ENCODE results near the gene HSPB1. TPM values are rescaled to one million over a fixed set of nuclear protein-coding genes. Genes with fewer than 3 reads are reported as not detected.
A peak's percentile ranks its signal among the peaks of the same experiment; 100 is the strongest.

HSPB1 gene
- total RNA-seq, 3 donors from 2014 or later: 50.3 to 57.0 (median 53.8) TPM

DNA sequence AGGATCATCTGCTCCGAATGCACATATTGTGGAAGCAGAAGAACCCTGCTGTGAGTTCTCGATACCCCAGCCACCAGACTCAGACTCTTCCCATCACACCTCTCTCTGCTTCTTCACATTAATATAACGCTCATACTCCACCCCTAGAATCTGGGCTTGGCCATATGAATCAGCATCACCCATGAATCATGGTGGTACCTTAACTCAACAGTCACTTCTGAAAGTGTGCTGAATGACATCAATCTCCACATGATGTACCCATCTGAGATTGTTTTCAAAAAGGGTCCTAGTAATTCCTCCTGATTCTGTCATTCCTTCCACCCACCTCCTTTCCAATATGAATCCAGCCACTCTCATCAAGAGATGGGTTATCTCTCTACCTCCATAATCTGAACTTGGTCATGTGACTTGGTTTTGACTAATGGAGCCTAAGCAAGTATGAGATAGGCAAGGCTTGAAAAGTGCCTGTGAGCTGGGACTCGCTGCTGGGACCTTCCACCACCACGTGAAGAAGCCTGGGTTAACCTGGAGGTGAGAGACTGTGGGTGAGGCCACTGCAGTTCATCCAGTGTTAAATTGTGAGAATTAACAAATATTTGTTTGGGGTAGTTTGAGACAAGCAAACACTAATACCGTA lies 40.9 kb downstream of the HSPB1 start:
- no peak for DNase-seq
- peak; percentile 90 to 96 for ATAC-seq
- H3K27me3 Mint-ChIP-seq (ENCODE audit: low read depth): no peaks in the 10 kb centered on the region
- peaks cover 76% of the 10 kb centered on the region for H3K4me1 Mint-ChIP-seq (ENCODE audit: low read depth)
- no peaks in the 10 kb centered on the region for H3K9me3 Mint-ChIP-seq
- H3K36me3 Mint-ChIP-seq (ENCODE audit: insufficient read depth): peaks cover 62% of the 10 kb centered on the region
- H3K4me3 Mint-ChIP-seq: no peak overlapping the region

DNA sequence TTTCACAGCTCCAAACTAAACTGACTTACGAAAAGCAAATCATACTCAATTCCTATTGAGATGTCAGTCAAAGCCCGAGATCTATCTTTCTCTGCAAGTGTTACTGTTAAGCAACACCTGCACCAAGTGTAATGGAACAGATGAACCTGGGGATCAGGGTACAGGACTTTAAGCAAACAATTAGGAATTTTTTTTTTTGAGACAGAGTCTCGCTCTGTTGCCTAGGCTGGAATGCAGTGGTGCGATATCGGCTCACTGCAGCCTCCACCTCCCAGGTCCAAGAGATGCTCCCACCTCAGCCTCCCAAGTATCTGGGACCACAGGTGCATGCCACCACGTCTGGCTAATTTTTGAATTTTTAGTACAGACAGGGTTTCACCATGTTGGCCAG lies 41.5 kb downstream of the HSPB1 start:
- ATAC-seq (no peak), DNase-seq (no peak)
- Mint-ChIP-seq H3K4me1 (ENCODE audit: low read depth) (peaks cover 71% of the 10 kb centered on the region), H3K9me3 (no peaks in the 10 kb centered on the region), H3K36me3 (ENCODE audit: insufficient read depth) (peaks cover 61% of the 10 kb centered on the region), H3K4me3 (no peak overlapping the region), H3K27me3 (ENCODE audit: low read depth) (no peaks in the 10 kb centered on the region)

DNA sequence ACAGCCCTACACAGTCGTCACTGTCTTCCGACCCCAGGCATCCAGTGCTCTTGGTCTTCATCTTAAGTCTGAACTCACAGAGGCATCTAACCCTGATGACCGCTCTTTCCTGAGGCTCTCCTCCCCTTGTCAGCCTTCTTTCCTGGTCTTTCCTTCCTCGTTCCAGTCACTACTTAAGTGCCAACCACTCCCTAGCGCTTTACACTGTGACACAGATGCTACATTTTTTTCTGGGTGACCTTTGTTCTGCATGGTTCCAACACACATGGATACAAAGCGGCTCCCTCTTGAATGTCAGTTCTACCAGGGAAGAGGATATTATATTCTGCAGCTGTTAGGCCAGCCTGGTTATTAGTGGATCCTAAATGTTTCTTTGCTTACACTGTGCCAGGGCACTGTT lies 43.6 kb downstream of the HSPB1 start:
- DNase-seq (no peak), ATAC-seq (no peak)
- H3K4me3 Mint-ChIP-seq: peak overlapping the region; percentile 1
- H3K4me1 Mint-ChIP-seq (ENCODE audit: low read depth): peaks cover 71% of the 10 kb centered on the region
- H3K27me3 Mint-ChIP-seq (ENCODE audit: low read depth): no peaks in the 10 kb centered on the region
- no peaks in the 10 kb centered on the region for H3K9me3 Mint-ChIP-seq
- H3K36me3 Mint-ChIP-seq (ENCODE audit: insufficient read depth): peaks cover 62% of the 10 kb centered on the region

DNA sequence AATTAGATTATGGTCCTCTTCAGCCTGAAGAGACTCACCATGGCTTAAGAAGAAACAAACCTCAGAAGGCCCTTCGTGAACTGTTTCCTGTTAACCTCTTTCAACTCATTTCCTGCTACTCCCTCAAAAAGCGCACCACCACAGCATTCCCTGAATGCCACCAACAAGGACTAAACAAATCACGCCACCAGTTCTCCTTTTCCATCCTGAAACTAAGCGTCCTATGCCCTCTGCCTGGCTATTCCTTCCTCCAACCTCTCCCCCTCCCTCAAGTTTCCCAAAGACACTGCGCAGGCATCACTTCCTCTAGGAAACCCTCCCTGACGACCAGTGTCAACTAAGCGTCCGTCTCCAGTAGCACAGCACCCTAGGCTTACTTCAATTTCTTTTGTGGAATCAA lies 44.3 kb downstream of the HSPB1 start:
- Mint-ChIP-seq H3K27me3 (ENCODE audit: low read depth) (no peaks in the 10 kb centered on the region), H3K36me3 (ENCODE audit: insufficient read depth) (peaks cover 64% of the 10 kb centered on the region), H3K4me1 (ENCODE audit: low read depth) (peaks cover 73% of the 10 kb centered on the region), H3K4me3 (no peak overlapping the region), H3K9me3 (no peaks in the 10 kb centered on the region)
- DNase-seq (no peak), ATAC-seq (no peak)

DNA sequence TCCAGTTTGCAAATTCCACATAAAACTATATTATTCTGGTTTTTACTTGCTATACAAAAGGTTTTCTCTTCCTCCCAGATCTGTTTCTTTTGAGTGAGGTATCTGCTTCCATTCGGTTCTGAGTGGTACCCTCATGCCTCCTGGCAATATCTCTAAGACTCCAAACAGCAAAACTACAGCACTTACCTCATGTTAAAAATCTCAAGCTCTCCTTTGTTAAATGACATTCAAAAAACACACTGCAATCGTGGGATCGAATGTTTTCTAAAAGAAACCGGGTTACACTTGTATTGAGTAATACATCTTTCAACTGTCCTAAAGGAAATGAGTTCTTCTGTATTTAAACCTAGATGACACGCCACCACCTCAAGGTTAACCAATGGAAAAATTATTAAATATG lies 45.2 kb downstream of the HSPB1 start:
- no peaks in the 10 kb centered on the region for H3K9me3 Mint-ChIP-seq
- ATAC-seq: no peak
- no peak overlapping the region for H3K4me3 Mint-ChIP-seq
- H3K4me1 Mint-ChIP-seq (ENCODE audit: low read depth): peaks cover 73% of the 10 kb centered on the region
- H3K27me3 Mint-ChIP-seq (ENCODE audit: low read depth): no peaks in the 10 kb centered on the region
- no peak for DNase-seq
- H3K36me3 Mint-ChIP-seq (ENCODE audit: insufficient read depth): peaks cover 58% of the 10 kb centered on the region

DNA sequence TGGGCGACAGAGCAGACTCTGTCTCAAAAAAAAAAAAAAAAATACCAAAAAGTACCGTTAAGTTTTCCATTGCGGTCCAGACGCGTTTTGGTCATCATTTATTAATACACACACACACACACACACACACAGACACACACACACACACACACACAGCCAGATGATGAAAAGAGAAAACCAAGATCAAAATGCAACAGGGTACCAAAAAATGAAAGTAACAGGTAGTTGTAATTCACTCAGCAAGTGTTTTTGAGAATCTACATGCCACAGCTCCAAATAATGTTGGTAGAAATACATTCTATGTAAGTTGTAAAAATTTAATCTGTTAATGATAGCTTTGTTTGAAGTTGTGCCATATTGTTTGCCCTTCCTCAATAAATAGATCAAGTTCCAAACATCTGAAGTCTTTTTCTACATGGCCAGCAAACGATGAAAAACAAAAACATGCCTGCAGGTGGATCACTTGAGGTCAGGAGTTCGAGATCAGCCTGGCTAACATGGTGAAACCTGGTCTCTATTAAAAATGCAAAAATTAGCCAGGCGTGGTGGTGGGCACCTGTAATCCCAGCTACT lies 46.9 kb downstream of the HSPB1 start:
- H3K4me1 Mint-ChIP-seq (ENCODE audit: low read depth): peaks cover 68% of the 10 kb centered on the region
- H3K9me3 Mint-ChIP-seq: no peaks in the 10 kb centered on the region
- peaks cover 45% of the 10 kb centered on the region for H3K36me3 Mint-ChIP-seq (ENCODE audit: insufficient read depth)
- DNase-seq (no peak), ATAC-seq (no peak)
- no peak overlapping the region for H3K4me3 Mint-ChIP-seq
- no peaks in the 10 kb centered on the region for H3K27me3 Mint-ChIP-seq (ENCODE audit: low read depth)

- peaks cover 74% of the 10 kb centered on the region for H3K4me1 Mint-ChIP-seq (ENCODE audit: low read depth)
- peaks cover 51% of the 10 kb centered on the region for H3K36me3 Mint-ChIP-seq (ENCODE audit: insufficient read depth)
- no peak for DNase-seq
- no peaks in the 10 kb centered on the region for H3K9me3 Mint-ChIP-seq
- H3K27me3 Mint-ChIP-seq (ENCODE audit: low read depth): no peaks in the 10 kb centered on the region
- H3K4me3 Mint-ChIP-seq: no peak overlapping the region
- ATAC-seq: no peak
Observed at GRCh38 chr7:76351372-76351771, 48.9 kb downstream of the HSPB1 start.

GRCh38 chr7:76352193-76352592 lies 49.7 kb downstream of the HSPB1 start:
- DNase-seq: no peak
- peaks cover 72% of the 10 kb centered on the region for H3K4me1 Mint-ChIP-seq (ENCODE audit: low read depth)
- peak; percentile 12 to 62 for ATAC-seq
- peaks cover 43% of the 10 kb centered on the region for H3K36me3 Mint-ChIP-seq (ENCODE audit: insufficient read depth)
- H3K9me3 Mint-ChIP-seq: no peaks in the 10 kb centered on the region
- no peak overlapping the region for H3K4me3 Mint-ChIP-seq
- H3K27me3 Mint-ChIP-seq (ENCODE audit: low read depth): no peaks in the 10 kb centered on the region

DNA sequence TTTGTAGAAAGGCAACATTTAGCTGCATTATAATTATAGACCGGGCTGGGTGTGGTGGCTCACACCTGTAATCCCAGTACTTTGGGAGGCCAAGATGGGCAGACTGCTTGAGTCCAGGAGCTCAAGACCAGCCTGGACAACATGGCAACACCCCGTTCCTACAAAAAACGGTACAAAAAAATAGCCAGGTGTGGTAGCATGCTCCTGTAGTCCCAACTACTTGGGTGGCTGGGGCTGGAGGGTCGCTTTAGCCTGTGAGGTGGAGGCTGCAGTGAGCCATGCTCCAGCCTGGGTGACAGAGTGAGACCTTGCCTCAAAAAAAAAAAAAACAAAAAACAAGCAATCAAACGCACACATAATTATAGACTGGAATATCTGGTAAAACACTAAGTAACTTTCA lies 51.3 kb downstream of the HSPB1 start:
- ATAC-seq: no peak
- H3K36me3 Mint-ChIP-seq (ENCODE audit: insufficient read depth): peaks cover 45% of the 10 kb centered on the region

More for the DNA sequence above, 51.3 kb downstream of the HSPB1 start:
- no peak for DNase-seq
- H3K4me1 Mint-ChIP-seq (ENCODE audit: low read depth): peaks cover 66% of the 10 kb centered on the region
- no peaks in the 10 kb centered on the region for H3K9me3 Mint-ChIP-seq
- no peaks in the 10 kb centered on the region for H3K27me3 Mint-ChIP-seq (ENCODE audit: low read depth)
- H3K4me3 Mint-ChIP-seq: no peak overlapping the region

Other genes with a start within 250 kb of the HSPB1 start
- under 1 TPM in 1 of 3 donors, not detected in 2; 0.10 TPM for gene SRRM3, start 100.8 kb upstream of the HSPB1 start, total RNA-seq
- 100 to 1,000 TPM; 164 to 173 (median 173) TPM for gene YWHAG, start 56.3 kb downstream of the HSPB1 start, total RNA-seq
- gene SSC4D, start 107.0 kb downstream of the HSPB1 start, total RNA-seq: 1 to 10 TPM in 1 of 3 donors, under 1 TPM in 2; 0.38 to 1.0 (median 0.87) TPM
- 10 to 100 TPM in 1 of 3 donors, 1 to 10 TPM in 2; 2.9 to 18.8 (median 6.7) TPM for gene ZP3, start 122.3 kb downstream of the HSPB1 start, total RNA-seq
- 10 to 100 TPM; 17.7 to 25.7 (median 21.7) TPM for gene DTX2, start 159.0 kb downstream of the HSPB1 start, total RNA-seq
- 1 to 10 TPM in 1 of 3 donors, under 1 TPM in 2; 0.37 to 1.0 (median 0.40) TPM for gene UPK3B, start 207.9 kb downstream of the HSPB1 start, total RNA-seq
- gene SPDYE16, start 240.6 kb downstream of the HSPB1 start, total RNA-seq: under 1 TPM in 1 of 3 donors, not detected in 2; 0.24 TPM

Data from activated T-cell treated with anti-CD3 and anti-CD28 coated beads, Interleukin-2, amount 50 U/mL, for 4 hours (primary cell).